Dedifferentiated amniotic fluid mesenchymal stem cell (primary cell): ENCODE measurements around the gene METRN.

ENCODE experiments used
- DNase-seq: peaks from one replicate; pipeline ENCODE4 v3.0.0-alpha.2; 2016; ENCODE audit errors: extremely low spot score

METRN gene

DNA sequence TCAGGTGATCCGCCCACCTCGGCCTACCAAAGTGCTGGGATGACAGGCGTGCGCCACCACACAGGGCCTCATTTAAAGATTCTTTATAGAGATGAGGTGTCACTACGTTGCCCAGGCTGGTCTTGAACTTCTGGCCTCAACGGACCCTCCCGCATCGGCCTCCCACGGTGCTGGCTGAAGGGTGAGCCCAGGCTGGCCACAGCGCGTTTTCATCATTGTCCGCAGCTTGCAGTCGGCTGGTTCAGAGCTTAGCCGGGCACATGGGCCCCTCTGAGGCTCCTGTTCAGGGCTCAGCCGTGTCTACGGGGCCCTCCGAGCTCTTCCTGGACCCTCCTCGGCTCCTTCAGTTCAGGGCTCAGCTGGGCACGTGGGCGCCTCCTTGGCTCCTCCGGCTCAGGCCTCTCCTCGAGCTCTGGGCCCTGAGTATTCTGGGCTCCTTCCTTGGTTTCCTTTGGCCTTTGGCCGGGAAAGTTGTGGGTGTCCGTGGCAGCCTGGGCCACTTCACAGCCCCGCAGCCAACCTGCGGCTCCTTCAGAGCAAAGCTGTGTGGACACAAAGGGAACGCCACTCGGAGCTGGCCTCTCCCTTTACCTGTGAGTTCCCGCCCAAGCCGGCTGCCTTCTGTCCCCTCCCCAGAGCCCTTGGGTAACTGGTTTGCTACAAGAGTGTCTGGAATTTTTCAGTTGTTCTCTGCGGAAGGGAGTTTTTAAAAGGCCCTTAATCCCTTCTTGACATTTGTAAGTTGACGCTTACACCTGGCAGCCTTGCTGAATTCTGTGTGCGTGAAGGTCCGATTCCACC is 44.4 kb downstream of the METRN start:
- no peak for DNase-seq

DNA sequence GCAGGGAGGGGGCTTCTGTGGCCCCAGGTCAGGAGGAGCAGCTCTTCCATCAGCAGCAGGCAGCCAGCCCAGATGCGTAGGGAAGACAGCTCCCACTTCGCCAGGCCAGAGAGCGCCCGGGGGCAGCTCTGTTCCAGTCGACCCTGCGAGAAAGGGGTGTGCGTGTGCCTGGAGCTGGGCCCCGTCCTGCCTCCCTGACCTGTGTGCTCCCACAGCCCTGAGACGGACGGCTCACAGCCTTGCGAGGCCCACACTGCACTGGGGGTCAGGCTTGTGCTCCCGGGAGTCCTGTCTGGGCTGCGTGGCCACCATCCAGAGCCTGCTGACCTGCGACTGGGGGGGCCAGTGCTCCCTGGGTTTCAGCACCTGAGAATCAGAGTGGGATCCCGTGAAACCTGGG is 45.1 kb downstream of the METRN start:
- DNase-seq = no peak

DNA sequence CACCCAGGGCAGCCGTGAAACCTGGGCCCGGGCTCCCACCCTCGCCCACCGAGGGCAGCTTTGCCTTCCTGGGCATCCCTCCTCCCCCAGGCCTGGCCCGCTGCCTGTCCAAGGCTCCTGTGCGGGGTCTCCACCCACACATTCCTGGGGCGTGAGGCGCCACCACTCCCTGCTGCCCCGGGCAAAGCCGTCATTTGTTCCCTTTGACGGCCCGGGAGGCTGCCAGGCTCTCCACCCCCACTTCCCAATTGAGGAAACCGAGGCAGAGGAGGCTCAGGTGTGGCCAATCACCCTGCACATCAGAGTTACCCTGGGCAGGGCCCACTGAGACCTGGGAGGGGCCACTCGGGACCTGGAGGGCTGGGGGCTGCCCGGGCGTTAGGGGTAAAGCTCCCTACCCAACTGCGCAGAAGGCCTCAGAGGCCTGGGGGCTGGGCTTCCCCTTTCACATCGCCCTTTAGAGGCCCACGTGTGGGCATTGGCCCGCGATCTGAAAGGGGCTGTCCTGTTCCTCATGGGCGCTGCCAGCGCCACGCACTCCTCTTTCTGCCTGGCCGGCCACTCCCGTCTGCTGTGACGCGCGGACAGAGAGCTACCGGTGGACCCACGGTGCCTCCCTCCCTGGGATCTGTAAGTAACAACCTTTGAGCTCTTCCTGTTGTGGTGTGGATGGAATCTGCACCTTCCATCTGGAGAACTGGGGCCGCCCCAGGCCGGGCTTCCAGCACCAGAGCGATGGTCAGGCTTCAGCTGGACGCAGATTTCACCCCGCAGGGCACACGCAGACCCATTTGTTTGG is 45.8 kb downstream of the METRN start, which contains the start of gene MSLN:
TSS of gene MSLN (plus strand) at position 190 of the 799 bp plus-strand sequence. CDS start 1,947 bp downstream, outside the sequence.
- no peak for DNase-seq

DNA sequence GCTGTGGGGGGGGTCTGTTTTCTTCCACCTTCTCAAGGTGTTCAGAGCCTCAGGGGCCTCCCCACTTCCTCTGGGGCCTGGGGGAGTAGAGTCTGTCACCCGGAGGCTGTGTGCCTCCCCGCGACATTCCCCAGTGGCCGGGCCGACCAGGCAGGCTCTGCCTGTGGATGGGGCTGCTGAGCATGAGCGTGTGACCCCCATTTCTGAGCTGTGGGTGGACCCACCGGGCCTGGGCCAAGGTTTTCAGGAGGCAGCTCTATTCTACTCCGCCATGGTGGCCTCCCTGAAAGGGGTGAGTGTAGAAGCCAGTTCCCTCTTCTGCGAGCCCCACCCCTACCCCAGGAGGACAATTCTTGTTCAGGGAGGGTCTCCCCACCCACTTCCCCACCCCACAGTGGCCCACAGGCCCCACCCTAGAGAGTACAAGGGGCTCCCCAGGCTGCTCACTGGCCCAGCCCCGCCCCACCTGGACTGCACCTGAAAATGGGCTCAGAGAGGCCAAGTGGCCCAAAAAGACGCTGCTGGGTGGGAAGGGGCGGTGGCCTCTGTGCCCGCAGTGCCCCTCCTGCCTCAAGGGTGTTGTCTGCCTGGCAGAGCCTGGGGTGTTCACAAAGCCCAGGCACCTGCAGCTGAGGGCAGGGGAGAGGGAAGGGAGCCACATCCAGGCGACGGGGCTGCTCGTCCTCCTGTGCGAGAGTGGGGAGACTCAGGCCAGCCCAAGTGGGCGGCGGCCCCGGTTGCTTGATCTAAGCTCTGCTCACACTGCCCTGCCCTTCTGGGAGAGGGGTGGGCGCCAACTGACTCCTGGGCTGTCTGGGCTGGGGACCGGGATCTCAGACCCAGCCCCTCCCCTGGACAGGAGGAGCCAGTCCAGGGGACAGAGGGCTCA is 47.0 kb downstream of the METRN start:
- DNase-seq = no peak

DNA sequence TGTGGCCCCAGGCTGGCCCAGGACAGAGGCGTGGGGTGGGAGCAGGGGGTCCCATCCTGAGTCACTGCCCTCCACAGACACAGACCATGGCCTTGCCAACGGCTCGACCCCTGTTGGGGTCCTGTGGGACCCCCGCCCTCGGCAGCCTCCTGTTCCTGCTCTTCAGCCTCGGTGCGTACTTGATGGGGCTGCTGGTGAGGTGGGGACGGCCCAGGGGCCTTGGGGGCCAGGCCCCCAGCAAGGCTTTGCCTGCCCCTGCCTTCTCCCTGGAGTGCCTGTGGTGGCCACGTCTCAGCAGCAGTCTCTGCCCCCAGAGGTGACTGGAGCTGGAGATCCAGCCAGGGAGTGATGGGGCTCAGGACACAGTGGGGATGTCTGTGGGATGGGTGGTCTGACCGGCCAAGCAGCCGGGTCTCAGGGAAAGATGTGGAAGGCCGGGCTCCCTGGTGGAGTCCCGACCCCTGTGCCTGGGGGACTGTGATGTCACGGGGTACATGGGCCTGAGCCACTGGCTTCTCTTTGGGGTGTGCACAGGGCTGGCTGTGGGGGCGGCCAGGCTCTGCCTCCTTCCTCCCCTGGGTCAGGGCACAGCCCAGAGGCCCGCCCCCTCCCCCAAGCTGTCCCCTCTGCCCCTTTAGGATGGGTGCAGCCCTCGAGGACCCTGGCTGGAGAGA is 47.8 kb downstream of the METRN start:
- no peak for DNase-seq

DNA sequence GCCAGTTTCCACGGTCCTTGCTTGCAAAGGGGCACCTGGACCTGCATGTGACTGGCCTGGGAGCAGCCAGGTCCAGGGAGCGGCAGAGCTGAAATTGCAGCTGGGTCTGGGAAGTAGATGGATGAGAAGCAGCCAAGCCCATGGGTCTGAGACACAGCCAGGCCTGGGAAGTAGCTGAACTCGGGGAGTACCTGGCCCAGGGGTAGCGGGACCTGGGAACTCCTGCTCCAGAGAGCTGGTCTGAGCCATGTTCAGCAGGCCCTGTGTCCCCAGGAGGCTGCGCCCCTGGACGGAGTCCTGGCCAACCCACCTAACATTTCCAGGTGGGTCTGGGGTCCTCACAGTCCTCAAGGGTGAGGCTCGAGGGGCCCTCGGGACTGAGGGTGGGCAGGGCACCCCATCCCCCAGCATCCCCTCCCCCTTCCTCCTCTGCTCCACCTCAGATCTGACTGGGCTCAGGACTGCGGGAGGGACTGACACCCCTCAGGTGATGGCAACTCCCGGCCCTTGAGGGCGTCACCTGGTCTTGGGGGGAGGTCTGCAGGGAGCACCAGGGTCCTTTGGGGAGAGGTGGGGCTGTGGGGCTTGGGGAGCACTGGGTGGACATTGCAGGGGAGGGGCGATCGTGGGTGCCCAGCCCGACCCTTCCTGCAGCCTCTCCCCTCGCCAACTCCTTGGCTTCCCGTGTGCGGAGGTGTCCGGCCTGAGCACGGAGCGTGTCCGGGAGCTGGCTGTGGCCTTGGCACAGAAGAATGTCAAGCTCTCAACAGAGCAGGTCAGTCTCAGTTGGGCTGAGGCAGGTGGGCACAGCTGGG is 48.7 kb downstream of the METRN start:
- no peak for DNase-seq

DNA sequence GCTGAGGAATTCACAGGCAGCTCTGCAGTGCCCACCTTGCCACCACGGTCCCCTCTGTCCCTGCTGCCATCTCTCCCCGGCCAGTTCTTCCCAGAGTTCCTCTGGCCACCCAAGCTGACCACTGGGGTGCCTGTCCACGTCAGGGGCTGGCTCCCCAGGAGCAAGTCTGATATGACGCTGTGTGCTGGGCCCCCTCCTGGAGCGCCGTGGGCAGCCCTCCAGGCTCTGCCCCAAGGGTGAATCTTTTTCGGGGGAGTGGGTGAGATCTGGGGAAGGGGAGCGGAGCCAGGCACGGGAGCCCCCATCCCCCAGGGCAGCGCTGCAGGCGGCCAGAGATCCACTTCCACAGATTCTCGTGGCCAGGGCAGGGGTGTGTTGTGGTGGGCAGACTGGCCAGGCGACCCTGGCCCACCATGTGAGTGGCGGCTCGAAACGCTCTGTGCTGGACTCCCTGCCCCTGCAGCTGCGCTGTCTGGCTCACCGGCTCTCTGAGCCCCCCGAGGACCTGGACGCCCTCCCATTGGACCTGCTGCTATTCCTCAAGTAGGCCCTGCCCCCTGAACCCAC is 49.3 kb downstream of the METRN start:
- no peak for DNase-seq

DNA sequence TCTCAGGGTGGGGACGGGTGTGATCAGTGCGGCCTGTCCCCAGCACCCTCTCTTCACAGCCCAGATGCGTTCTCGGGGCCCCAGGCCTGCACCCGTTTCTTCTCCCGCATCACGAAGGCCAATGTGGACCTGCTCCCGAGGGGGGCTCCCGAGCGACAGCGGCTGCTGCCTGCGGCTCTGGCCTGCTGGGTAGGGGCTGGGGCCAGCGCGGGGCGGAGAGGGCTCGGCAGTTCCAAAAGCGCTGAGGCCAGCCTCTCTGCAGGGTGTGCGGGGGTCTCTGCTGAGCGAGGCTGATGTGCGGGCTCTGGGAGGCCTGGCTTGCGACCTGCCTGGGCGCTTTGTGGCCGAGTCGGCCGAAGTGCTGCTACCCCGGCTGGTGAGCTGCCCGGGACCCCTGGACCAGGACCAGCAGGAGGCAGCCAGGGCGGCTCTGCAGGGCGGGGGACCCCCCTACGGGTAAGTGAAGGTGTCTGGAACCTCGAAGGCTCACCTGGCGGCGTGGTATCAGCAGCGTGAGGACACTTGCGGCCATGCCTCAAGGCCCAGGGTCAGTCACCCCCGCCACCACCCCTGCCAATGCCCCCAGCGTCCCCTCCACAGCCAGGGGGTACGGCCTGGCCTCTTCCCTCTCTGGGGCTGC is 50.0 kb downstream of the METRN start:
- DNase-seq = no peak

DNA sequence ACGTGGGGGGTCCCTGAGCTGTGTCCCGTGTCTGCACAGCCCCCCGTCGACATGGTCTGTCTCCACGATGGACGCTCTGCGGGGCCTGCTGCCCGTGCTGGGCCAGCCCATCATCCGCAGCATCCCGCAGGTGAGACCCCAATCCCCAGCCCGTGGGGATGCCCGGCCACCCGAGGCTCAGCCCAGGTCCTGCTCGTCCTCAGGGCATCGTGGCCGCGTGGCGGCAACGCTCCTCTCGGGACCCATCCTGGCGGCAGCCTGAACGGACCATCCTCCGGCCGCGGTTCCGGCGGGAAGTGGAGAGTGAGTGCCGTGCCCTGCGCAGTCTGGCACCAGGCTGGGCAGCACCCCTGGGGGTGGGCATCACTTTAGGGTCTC is 50.6 kb downstream of the METRN start:
- DNase-seq = no peak

DNA sequence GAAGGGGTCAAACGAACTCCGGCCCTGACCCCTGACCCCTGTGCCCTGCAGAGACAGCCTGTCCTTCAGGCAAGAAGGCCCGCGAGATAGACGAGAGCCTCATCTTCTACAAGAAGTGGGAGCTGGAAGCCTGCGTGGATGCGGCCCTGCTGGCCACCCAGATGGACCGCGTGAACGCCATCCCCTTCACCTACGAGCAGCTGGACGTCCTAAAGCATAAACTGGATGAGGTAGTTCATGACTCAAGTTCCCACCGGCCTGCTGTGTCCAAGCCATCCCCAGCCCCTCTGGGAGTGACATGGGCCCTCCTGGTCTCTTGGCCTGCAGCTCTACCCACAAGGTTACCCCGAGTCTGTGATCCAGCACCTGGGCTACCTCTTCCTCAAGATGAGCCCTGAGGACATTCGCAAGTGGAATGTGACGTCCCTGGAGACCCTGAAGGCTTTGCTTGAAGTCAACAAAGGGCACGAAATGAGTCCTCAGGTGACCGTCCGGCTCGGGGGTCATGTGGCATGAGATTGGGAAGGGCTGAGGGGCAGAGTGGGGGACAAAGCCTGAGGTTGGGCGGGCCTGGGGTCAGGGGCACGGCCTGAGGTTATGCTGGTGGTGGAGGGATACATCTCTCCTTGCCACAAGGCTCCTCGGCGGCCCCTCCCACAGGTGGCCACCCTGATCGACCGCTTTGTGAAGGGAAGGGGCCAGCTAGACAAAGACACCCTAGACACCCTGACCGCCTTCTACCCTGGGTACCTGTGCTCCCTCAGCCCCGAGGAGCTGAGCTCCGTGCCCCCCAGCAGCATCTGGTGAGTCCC is 51.3 kb downstream of the METRN start:
- DNase-seq = no peak

DNA sequence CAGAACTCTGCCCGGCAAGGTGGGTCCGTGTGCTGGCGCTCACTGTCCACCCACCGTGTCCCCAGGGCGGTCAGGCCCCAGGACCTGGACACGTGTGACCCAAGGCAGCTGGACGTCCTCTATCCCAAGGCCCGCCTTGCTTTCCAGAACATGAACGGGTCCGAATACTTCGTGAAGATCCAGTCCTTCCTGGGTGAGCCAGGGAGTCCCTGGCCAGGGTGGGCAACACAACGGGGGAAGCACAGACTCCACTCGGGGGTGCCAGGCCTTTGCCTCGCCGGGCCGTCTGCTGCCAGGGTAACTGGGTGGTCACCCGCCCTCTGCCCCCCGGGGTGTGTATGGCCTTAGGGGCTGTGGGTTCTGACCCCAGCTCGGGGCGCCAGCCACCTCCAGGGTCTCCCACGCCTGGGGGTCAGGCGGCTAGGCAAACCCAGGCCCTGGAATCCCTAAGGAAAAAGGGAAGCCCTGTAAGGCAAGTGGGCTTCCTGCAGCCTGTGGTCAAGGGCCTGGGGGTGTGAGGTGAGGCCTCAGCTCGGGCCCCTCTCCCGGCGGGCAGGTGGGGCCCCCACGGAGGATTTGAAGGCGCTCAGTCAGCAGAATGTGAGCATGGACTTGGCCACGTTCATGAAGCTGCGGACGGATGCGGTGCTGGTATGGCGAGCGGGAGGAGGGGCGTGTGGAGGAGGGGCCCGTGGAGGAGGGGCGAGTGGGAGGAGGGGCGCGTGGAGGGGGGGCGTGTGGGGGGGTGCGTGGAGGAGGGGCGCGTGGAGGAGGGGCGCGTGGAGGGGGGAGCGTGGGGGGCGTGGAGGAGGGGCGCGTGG is 52.1 kb downstream of the METRN start:
- DNase-seq = no peak

DNA sequence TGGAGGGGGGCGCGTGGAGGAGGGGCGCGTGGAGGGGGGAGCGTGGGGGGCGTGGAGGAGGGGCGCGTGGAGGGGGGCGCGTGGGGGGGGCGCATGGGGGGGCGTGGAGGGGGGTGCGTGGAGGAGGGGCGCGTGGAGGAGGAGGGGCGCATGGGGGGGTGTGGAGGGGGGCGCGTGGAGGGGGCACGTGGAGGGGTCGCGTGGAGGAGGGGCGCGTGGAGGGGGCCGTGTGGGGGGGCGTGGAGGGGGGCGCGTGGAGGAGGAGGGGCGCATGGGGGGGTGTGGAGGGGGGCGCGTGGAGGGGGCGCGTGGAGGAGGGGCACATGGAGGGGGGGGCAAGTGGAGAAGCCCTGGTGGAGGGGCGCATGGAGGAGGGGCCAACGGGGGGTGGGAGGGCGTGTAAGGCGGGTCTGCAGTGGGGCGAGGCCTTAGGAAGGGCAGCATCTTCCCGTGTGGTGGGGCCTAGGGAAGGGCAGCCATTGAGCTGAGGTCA is 52.9 kb downstream of the METRN start:
- DNase-seq = no peak

DNA sequence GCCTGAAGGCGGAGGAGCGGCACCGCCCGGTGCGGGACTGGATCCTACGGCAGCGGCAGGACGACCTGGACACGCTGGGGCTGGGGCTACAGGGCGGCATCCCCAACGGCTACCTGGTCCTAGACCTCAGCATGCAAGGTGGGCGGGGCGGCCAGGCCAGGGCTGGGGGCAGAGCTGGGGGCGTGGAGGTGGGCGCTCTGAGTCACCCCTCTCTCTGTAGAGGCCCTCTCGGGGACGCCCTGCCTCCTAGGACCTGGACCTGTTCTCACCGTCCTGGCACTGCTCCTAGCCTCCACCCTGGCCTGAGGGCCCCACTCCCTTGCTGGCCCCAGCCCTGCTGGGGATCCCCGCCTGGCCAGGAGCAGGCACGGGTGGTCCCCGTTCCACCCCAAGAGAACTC is 53.5 kb downstream of the METRN start:
- DNase-seq = no peak
